Uterus (tissue), 2 donors: ENCODE results near the gene NPFFR1.

ENCODE experiments used
- POLR2A ChIP-seq, 2 donors: fragments of 450-650 bp; IDR thresholded peaks; one replicate each; pipeline ENCODE4 v1.6.1; 2016; ENCODE audit warnings: antibody characterized with exemption in 2 of 2, mild to moderate bottlenecking in 1 of 2, moderate library complexity in 1 of 2
- TF ChIP-seq, protein P1 (sequence below), 4 experiments: fragments of 200-600 bp in 2 of 4; fragments of 450-650 bp in 2 of 4; sonication (generic) in 2 of 4; IDR thresholded peaks; one replicate each; pipeline ENCODE4 v1.5.1; 2016 to 2019; ENCODE audit warnings: antibody characterized with exemption in 4 of 4, mild to moderate bottlenecking in 2 of 4, moderate library complexity in 1 of 4

DNA sequence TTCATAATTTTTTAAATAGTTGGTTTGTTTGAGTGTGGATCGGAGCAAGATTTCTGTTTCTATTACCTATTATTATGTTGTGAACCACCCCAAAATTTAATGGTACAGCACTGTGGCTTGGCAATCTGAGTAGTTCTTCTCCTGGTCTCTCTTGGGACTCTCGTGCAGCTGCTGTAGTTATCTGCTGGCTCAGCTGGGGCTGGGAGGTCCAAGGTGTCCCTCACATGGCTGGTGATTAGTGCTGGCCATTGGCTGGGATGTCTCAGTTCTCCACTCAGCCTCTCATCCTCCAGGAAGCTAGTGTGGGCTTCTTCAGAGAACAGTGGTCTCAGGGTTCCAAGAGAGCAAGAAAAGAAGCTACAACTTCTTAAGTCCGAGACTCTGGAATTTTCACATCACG is 15.4 kb downstream of the NPFFR1 start:
- TF ChIP-seq, protein P1, sequence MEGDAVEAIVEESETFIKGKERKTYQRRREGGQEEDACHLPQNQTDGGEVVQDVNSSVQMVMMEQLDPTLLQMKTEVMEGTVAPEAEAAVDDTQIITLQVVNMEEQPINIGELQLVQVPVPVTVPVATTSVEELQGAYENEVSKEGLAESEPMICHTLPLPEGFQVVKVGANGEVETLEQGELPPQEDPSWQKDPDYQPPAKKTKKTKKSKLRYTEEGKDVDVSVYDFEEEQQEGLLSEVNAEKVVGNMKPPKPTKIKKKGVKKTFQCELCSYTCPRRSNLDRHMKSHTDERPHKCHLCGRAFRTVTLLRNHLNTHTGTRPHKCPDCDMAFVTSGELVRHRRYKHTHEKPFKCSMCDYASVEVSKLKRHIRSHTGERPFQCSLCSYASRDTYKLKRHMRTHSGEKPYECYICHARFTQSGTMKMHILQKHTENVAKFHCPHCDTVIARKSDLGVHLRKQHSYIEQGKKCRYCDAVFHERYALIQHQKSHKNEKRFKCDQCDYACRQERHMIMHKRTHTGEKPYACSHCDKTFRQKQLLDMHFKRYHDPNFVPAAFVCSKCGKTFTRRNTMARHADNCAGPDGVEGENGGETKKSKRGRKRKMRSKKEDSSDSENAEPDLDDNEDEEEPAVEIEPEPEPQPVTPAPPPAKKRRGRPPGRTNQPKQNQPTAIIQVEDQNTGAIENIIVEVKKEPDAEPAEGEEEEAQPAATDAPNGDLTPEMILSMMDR (IDR thresholded peaks at IDR 0.05), result no peak
- TF ChIP-seq POLR2A (IDR thresholded peaks at IDR 0.05), result no peak
